Activated gamma-delta T cell treated with anti-CD3 and anti-CD28 coated beads, Interleukin-2, amount 50 U/mL, for 16 hours (primary cell): ENCODE measurements around the gene SYNDIG1.

Source experiments
- DNase-seq: peaks from one replicate; pipeline ENCODE4 v3.0.0-alpha.2; 2020; ENCODE audit warnings: low read depth

SYNDIG1 gene

DNA sequence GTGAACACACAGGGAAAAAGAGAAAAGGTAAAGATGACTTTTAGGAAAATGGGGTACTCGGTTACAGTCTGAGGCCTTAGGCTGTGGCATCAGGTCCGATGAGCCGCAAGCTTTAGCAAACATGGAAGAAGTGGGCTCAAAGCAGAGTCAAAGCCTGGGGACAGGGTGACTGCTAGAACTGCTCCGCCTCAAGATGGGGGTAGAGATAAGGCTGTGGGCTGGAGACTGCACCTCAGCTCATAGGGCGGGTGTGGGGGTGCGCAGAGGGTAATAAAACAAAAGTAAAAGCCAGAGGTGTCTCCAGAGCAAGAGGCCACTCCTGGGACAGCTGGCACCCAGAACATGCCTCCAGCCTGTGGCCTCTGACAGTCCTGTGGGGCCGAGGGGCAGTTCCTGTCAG lies 21.3 kb upstream of the SYNDIG1 start:
- DNase-seq = no peak

GRCh38 chr20:24449026-24449720 lies 20.3 kb upstream of the SYNDIG1 start:
- DNase-seq = no peak

- no peak for DNase-seq
Observed at GRCh38 chr20:24450177-24450576, 19.3 kb upstream of the SYNDIG1 start.

DNA sequence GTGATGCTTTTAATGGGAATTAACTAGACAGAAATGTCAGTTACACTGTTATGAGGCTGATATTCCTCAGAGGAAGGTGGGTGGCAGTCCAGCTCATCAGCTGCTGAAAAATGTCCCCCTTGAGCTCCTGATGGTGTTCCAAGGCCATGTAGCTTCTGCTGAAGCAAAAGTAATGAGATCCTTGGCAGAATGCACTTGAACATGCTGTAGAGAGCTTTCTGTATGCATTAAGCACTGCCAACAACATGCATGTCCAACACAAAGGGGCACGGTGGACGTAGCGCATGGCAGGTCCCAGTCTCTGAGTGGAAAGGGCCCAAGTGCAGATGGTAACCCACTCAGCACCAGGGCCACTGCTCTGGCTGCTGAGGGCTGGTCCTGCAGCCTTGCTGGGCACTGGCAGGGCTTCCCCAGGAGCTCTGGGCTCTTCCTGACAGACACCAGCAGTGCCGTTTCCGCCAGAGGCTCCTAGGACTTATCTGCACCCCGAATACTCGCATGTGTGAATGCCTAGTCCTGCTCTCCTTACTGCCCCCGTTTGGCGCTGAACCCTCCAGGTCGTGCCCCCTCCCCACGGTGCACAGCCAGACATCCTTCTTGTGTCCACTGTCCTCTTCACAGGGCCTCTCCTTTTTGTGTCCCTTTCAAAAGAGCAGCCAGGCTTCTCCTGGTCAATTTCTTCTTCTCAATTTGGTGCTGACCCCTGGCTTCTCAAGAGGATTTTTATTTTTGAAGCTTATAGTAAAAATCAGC lies 18.6 kb upstream of the SYNDIG1 start:
- no peak for DNase-seq

DNA sequence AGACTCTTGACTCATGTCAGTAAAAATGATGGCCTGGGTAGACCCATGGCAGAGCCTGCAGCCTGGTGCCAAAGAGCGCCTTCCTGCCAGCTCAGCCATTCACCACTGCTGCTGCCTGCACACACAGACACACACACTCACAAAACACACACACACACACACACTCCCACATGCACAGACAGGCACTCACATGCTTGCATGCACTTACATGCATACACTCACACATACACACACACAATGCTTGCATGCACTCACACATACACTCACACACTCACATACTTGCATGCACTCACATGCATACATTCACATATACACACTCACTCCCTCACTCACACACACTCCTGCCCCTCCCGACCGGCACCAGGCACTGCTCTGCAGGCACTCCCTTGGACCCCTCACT lies 18.0 kb upstream of the SYNDIG1 start:
- DNase-seq = no peak

GRCh38 chr20:24452016-24452415 lies 17.4 kb upstream of the SYNDIG1 start:
- no peak for DNase-seq

- DNase-seq = no peak
Observed at GRCh38 chr20:24452498-24453127, 16.8 kb upstream of the SYNDIG1 start.

DNA sequence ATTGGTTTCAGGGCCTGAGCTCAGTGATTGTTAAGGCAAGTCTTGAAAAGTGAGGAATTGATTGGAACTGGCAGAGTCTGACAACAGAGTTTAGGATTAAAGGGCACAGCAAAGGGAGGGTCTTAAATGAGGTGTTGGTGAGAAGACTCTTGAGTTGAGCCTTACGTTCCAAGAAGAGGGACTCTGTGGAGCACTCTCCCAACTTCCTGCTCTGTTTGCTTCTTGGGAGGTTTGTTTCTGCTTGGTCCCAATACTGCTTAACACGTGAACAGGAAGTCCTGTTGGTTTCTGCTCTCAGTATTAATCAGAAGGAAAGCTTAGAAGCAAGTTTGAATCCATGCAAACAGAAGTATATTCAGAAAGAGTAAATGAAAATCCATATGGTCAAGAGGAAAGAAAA lies 15.6 kb upstream of the SYNDIG1 start:
- no peak for DNase-seq

- no peak for DNase-seq
Observed at GRCh38 chr20:24455081-24455480, 14.3 kb upstream of the SYNDIG1 start.

DNA sequence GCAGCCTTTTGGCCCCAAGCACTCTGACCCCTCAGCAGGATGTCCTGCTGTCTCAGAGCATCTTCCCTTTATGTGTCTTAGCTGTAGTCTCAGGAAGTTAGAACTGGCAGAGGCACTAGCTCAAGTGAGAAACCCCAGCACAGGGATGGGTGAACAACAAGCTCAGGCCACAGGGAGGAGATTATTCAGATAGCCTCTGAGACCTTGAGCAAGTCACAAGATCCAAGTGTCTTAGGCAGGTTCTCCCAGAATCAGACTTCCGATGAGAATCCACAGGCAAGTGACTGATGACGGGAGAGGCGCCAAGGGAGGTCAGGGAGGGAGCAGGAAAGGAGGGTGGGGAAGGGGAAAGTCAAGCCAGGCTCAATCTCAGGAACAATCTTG lies 13.0 kb upstream of the SYNDIG1 start:
- no peak for DNase-seq

DNA sequence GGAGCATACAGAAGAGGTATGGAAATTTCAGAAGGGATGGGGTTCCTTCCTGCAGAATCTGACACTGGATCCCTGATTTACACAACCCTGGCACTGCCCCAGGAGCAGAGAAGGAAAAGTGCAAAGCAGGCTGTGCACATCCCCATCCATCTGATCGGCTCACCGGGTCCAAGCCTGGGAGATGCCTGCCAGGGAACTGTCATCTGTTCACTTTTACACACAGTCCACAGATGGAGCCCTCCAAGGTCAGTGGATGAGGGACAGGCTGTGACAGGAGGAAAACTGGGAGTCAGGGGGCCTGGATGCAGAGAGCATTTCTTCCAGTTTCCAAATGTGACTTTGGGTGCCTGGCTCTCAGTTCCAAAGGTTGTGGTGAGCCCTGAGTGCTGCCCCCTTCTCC lies 11.0 kb upstream of the SYNDIG1 start:
- DNase-seq = no peak

GRCh38 chr20:24459733-24460132 lies 9.7 kb upstream of the SYNDIG1 start:
- no peak for DNase-seq

DNA sequence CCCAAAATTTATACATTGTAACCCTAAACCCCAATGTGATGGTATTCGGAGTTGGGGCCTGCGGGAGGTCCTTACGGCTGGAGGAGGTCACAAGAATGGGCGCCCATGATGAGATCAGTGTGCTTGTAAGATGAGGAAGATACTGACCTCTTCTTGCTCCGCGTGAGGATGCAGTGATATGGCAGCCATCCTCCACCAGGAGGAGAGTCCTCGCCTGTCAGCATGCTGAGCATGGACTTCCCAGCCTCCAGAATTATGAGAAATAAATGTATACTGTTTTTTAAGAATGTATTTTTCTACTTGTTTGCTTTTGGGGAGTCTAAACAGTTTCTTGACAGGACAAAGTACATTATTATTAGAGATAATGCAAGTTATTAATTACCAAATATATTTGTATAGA lies 8.7 kb upstream of the SYNDIG1 start:
- no peak for DNase-seq

DNA sequence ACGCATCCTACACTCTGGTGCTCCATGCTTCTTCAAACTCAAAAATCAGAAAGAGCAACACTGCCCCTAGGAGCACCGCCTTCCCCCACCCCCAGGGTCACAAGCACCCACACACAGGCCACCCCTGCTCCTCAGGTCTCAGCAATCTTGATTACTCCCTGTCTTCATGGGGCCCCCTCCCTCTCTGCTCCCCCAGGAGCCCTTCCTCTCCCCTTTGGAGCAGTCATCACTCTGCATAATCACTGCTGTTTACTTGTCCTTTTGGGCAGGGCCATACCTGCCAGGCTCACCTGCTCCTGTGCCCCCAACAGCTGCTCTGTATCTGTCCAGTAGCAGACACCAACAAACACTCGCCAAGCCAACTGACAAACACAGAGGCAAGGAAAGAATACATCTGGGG lies 7.6 kb upstream of the SYNDIG1 start:
- no peak for DNase-seq

- no peak for DNase-seq
Observed at GRCh38 chr20:24462460-24463010, 6.9 kb upstream of the SYNDIG1 start.

- no peak for DNase-seq
Observed at GRCh38 chr20:24465159-24465558, 4.3 kb upstream of the SYNDIG1 start.

DNA sequence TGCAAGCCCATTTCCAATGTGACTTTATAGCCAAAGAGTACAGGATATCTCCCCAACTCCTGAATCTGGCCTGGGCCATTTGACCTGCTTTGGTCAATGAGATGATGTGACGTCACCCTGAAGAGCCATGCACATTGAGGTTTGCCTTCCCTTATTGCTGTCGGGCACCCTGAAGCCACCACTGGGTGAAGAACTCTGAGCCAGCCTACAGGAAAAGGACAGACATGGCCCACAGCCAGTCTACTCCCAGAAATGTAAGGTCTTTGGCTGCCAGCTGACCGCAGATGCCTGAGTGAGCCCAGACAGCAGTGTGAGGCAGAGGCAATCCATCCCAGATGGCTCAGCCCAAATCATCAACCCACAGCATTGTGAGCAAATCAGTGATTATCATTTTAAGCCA lies 3.7 kb upstream of the SYNDIG1 start:
- DNase-seq = no peak

DNA sequence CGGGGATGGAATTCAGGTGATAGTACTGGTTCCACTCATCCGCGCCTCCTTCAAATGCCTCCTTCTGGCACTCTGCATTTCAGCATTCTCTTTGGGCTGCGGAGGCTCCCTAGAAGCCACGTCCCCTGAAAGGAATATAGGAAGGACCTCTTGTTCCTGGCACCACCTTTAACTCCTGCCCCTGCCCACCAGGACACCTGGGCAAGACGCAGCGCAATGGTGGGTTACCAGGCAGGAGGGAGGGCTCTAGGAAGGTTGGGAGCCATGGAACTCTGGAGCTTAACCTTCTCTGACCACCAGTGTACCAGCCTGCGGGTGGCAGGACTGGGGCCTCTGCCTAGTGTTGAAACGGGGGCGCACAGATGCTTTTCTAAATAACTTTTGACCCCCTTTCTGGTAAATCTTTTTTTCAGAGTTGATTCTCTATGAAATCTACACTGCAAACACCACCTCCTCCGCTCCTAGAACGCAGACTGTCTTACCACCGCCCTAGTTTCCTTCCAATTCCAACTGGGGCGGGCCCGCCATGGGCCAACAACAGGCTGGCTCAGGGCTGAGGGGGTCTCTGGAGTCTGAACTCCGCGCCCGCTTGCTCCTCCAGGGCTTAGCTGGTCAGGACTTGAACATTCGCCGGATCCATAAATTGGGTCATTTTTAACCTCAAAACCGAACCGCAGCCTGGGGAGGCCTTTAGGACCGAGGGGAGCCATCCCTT lies 871 bp upstream of the SYNDIG1 start:
- no peak for DNase-seq

DNA sequence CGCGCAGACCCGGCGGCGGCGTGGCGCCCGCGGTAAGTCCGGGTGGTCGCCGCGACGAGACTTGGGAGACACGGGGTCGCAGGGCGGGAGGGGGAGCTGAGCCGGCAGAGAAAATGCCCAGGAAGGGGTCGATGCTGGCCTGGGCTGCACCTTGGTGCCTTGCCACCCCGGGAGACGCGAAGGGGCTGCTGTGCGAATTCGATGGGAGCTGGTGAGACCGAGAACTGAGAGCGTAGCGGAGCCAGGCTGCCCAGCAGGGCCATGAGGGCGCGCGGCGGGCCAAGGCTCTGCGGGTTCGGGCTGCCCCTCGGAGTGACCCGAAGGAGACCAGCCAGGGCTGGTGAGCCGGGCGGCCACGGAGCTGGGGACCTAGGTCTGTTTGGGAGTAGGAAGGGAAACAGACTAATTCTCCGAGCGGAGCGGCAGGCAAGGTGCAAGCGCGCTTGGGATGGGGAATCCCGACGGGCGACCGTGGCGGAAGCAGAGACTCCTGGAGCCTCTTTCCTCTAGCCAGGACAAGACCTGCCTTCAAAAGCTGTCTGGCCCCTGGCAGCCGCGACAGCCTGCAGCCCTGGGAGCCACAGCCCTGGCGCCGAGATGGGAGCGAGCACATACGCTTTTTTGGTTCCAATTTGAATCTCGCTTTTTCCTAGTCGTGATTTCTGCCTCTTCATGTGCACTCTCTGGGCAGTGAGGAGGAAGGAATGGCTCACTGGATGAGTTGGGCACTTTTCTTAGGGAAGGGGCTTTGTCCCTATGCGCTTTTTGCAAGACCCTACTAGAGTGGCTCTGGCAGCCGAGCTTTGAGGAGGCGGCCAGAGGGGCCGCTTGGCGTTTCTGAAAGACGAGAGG lies 691 bp downstream of the SYNDIG1 start:
- DNase-seq = no peak

- no peak for DNase-seq
Observed at GRCh38 chr20:24470746-24471582, 1.5 kb downstream of the SYNDIG1 start.

DNA sequence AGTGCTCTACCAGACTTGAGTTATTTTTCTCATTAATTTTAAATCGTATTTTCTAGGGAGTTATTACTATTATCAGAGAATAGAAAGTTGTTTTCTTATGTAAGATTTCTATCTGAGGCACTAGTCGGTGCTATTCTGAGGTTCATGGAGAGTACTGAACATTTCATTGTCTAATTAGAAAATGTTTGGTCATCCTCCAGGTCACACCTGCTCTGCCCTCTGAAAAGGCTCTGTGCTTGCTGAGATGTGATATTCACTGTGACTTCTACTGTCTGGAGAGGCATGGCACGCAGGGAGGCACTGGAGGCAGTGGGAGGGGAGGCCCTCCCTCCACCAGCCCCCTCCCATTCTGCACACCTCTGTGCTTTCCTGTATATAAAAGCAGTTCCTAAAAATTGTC lies 3.0 kb downstream of the SYNDIG1 start:
- no peak for DNase-seq
